HG03060 (cell line): ENCODE results near the gene MBP.

Experiments used
- ATAC-seq: cut with Tn5 transposase; IDR thresholded peaks from one replicate; pipeline ENCODE4 v1.9.1; 2021; ENCODE audit warnings: low read depth, moderate number of reproducible peaks; ENCODE audit not compliant: unreplicated experiment

MBP gene

DNA sequence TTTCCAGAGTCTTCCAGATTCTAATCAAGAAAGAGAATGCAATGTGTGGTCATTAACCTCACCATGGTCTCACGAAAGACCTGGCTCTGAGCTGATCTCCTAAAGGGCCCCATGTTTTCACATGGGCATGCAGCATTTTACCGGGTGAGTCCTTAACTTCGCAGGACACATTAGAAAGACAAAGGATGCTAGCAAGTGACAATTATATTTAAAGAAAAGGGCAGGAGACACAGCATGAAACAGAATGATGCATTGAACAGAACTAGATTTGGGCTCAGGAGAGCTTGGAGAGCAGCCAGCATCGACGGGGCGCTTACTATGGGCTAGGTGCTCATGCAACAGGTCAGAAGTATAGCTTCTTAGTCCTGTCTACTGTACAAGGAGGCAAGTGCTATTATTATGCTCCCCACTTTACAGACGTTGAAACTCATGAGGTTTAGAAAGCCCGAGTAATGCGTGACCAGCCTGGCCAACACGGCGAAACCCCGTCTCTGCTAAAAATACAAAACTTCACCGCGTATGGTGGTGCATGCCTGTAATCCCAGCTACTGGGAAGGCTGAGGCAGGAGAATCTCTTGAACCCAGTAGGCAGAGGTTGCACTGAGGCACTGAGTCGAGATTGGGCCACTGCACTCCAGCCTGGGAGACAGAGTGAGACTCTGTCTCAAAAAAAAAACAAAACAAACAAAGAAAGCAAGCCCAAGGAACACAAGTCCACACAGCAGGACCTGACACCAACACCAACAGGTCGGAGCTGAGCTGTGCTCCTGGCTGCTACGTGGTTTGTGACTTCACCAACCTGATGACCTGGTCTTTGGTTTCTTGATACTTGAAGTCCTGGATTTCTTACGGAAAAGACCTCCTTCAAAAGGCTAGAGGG lies 16.1 kb downstream of the MBP start:
- ATAC-seq: no peak

DNA sequence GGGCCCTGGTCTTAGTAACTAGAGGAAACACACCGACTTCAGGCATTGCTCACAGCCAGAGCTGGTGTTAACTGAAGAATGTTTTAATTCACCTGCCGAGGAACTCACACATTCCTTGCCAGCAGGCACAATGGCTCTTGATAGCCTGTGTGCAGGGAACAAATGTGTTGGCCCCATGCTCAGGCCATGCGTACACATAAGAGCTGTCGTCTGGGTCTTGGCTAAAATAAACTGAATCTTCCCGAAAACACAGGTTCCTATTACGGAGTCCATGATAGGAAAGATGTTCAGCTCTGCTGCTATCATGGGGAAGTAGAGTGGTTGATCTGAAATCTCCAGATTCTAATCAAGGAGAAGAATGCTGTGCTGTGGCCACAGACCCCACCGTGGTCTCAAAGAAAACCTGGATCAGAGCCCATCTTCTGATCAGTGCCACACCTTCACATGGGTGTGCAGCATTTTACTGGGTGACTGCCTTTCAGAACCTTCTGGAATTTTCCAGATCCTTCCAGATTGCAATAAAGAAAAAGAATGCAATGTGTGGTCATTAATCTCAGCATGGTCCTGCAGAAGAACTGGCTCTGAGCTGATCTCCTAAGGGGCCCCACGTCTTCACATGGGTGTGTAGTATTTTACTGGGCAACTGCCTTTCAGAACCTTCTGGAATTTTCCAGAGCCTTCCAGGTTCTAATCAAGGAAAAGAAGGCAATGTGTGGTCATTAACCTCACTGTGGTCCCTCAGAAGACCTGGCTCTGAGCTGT lies 17.2 kb downstream of the MBP start:
- ATAC-seq: peak; percentile 6

DNA sequence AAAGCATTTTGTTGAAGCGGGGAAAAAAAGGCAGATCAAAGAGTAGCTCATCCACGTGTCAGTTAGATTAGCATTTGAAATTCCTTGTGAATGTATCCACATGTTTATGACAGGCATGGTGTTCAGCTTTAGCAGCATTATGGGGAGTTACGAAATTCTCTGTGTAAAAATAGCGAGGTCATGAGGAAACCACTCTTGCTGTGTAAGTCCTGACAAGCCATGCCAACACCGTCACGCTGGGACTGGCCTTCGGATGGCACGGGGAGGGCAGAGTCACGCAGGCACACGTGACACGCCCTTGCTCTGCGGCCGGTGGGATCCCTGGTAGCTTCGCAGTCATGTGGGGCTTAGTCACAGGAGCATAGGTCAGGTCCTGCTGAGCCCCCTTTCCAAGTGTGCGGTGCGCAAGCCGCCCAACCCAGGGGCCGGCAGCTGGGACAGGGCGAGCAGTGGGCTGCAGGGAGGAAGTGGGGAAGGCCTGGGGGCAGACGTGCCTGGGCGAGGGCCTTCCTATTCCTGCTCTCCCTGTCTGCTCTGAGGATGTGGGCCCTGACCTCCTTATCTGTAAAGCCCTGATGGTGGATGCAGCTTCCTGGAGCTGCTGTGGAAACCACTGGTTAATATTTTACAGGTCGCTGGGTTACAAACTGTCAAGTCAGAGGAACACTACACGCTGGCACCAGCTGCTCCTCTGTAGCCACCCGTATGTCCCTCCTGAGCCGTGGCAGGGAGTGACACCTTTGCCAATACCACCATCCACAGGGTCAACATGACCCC lies 18.0 kb downstream of the MBP start:
- peak; percentile 90 for ATAC-seq

DNA sequence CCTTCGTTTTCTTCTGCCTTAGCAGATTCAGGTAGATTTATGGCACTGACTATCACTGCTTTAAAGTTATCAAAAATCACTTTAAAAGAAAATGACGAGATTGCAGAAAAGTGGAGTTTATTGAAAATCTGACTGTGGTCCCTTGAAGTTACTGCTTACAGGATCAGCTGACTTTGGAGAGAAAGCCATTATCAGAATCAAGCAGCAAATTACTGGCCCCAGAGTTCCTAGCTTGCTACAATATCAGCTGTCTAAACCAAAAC lies 18.5 kb downstream of the MBP start:
- ATAC-seq: no peak

DNA sequence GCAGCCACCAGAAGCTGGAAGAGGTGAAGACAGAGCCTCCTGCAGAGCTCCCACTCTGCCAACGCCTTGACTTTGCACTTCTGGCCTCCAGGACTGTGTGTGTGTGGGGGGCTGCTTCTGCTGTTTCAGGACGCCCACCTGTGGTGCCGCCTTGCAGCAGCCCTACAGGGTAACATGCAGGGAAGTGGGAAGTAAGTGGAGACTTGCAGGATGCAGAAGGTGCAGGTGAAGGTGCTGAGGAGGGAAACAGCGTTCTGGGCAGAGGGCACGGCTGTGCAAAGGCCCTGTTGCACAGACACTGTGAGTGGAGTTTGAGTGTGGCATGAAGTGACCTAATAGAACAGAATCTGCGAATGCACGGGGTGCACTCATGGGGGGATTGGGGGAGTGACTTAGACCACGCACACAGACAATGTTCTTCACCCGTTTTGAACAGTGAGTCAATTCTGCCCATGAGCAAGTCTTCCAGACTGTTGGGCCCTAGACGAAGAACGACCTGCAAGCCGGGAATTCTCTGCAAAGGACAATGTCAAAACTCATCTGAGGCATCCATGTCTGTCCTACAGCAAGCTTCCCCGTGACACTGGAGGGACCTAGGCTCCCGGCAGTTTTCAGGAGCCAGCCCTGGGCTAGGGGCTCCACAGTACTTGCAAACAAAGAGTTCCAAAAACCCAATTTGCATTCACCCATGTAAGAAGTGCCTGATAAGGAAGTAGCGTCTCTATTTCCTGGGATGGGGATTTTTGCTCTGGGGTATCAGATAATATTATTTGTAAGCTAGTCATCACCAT lies 19.0 kb downstream of the MBP start:
- ATAC-seq: no peak

DNA sequence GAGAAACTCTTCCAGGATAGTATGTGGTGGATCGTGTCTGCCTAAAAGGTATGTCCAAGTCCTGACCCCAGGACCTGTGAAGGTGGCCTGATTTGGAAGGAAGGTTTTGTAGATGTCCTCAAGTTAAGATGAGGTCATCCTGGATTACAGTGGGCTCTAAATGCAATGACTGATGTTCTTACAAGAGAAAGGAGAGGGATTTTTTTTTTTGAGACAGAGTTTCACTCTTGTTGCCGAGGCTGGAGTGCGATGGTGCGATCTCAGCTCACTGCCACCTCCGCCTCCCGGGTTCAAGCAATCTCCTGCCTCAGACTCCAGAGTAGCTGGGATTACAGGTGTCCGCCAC lies 19.9 kb downstream of the MBP start:
- ATAC-seq: no peak

DNA sequence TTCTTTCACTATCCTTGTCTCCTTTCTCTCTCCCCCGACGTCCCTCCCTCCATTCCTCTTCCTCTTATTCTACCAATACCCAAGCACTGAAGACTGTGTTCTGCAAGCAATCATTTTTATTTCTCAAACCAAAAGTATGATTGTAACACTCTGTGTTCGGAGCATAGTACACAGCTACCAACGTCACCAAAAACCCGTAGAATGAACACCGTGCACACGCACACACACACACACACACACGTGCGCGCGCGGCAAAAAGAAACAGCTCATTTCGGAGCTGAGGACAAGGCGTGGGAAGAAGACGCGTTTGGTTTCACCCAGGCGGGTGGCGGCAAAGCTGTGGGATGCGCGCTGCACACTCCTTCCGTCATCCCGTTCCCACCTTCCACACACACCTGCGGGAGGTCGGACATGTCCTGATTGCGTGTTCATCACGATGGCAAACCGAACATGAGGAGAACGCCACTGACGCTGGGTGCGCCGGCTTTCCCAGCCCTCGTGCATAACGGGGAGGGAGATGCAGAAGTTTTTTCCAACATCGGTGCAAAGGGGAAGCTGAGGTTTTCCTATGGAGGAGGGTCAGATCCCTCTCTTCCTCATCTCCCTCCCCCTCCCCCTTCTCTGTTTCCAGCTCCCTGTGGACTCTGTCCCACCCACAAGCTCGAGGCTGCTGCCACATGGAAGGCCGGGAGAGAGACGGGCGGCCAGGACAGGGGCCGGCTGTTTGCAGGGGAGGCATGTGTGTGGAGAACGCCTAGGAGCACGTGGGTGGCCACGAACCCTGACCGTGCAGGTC lies 20.4 kb downstream of the MBP start:
- ATAC-seq: no peak

DNA sequence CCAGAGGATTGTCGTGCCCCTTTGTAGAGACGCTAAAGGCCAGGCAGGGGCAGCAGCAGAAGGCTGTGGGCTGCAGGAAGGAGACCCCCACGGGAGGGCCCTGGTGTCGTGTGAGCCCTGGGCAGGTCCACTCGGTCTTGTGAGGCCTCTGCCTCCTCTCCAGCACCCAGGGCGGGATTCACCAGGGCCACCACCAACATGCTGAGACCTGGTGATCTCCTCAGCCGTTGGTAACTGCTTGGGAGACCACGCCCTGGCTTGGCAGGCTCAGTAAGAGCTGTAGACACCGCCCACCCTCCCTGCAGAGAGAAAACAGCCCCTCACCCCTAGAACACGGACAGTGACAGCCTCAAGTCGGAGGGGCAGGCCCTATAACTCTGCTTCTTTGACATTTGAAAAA lies 21.1 kb downstream of the MBP start:
- ATAC-seq: no peak

DNA sequence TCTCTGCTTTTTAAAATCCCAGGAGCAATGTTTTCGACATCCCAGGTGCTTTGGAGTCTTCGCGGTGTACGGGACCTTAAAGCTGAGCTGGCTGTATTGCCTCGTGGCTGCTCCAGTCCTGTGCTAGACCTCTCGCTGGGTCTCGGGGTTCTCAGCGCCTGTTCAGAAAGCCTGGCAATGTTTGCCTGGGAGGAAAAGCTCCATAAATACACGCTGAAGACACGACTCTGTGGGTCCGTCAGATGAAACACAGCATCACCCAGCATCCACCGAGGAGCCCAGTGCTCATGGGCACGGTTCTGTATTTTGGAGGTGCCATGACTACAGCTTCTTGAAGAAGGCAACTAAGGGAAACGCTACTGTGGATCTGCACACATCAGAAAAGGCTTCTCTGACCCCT lies 21.6 kb downstream of the MBP start:
- no peak for ATAC-seq

DNA sequence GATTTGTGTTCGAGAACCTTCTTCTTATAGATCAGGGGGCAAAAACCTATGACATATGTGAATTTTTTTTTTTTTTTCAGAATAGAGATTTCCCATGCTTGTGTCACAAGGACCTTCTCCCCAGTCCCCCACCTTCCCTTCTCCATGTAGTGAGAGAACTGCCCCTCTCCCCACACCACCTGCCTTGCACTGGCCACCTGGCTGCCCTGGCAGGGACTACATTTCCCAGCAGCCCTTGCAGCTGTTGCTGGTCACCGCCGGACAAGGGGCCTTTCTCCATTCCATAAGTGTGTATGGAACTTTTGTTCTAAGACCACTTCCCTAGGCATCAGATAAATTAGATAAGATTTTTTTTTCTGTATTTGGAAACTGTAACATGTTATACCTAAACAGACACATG lies 22.2 kb downstream of the MBP start:
- ATAC-seq: no peak

DNA sequence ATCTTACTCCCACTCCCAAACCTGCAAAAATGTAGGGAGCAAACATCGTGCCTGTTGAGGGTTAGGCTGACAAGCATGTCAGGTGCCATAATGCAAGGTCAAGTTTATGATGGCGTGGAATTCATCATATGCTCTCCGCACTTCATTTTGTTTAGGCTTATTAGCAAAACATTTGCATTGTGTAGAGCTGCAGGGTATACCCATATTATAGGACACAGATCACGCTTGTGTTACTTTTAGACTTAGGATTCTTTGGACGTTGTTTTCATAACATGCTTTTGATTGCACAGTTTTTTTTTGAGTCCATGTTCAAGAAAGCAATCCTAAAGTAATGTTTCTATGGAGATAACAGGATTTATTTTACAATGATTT lies 22.9 kb downstream of the MBP start:
- ATAC-seq: no peak

DNA sequence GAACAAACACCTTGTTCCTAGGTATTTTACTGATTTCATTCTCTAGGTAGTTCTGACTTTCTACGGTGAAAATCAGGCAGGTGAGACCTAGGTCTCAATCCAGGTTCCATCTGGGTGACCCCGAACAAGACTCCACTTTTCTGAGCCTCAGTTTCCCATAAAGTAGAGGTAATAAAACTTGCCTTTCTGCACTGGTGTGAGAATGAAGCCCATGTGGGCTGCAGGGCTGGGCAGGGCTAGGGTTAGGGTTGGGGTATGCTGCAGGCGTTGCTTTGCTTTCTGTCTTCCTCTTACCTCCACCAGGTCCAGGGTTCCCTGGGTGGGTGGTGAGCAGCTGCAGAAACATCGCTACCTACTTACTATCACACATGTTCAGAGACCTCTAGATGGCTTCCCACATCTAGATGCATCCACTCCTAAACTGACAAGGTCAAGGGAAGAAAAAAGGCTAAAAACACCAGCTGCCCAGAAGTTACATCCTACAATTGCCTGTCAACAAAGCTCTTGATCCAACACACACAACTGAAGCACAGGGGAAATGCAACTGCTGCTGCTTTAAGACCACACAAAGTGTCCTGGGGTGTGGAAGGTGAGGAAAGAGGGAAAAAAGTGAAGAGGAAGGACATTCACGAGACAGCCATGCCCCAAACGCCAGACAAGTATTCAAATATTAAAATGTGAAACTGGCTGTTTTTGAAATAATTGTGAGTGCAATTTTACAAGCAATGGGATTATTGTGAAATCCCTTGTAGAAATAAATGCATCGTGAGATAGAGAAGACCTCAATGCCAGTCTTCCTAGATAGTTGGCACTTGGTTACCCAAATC lies 23.5 kb downstream of the MBP start:
- no peak for ATAC-seq

DNA sequence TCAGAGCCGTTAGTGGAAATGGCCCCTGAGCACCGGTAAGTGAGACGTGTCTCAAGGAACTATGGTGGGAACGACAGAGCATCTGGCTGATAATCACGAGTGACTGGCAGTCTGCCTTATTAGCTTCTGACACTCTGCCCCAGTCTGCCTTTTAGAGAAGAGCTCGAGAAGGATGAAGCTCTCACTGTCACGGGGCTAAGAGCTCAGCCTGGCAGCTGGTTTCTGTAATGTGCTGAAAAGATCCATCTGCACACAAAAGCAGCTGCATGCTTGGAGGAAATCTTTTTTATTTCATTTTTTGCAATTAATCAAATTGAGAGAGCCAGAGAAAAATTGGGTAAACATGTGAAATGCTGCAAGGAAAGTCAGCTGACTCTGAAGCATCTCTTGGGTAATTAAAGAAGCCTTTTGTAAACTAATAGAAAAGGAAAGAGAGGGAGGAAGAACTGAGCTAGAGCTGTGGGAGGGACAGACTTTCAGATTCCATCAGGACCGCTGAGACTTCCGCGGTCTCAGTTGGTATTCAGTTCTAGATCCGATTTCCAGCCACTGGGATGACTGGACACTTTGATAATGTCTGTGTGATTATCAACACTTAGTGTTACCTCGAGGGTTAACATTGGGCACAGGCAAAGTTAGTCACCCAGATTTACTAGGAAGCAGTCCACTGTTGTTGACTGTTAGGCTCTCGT lies 24.4 kb downstream of the MBP start:
- ATAC-seq: peak; percentile 40

DNA sequence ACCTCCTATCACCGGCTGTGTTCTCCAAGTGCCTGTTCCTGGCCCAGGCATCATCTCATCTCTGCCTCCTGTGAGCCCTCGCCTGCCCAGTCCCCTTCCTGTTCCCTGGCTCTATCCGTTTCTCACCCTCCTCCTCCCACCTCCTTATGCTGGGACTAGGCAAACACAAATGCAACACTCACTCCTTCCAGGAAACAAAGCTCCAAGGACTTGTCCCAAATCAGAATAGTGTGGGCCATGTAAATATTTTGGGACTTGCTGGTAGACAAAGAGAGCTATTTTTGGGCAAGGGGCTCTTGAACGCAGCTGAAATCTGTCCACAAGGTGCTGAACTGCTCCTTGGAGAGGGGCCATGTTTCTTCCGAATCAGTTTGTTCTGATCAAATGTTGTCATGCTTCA lies 25.3 kb downstream of the MBP start:
- no peak for ATAC-seq

DNA sequence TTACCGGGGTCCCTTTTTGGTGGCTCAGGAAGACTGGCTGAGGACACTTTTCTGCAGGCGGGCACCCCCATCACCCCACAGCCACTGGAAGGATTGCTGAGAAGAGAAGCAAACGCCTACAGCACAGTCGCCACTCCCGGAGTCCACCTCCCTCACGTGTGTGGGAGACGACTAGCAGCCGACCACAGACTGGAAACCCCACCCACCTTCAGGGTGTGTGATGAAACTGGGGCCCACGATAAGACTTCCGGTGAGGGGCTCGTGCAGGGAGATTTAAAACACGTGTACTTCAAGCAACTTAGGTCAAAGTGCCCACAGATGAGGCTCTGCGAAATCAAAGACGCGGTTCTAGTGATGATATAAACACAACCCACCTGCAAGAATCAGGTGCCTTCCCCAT lies 26.3 kb downstream of the MBP start:
- ATAC-seq: no peak

DNA sequence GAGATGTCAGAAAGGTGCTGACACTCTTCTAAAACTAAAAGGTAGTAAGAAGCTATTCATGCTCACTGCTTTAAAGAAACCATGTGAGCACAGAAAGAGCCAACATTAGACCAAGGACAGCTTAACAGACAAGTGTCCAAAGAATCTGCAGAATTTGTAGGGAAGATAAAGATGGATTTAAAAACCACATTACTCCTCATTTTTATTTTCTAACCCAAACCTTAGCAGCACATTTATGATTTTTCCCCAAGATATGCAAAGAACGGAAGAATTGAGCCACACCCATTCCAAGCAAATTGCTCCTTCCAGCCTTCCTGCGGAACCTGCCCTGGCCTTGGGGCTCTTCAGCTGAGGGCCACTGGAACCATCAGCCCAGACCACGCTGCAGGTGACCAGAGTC lies 26.9 kb downstream of the MBP start:
- ATAC-seq: no peak

DNA sequence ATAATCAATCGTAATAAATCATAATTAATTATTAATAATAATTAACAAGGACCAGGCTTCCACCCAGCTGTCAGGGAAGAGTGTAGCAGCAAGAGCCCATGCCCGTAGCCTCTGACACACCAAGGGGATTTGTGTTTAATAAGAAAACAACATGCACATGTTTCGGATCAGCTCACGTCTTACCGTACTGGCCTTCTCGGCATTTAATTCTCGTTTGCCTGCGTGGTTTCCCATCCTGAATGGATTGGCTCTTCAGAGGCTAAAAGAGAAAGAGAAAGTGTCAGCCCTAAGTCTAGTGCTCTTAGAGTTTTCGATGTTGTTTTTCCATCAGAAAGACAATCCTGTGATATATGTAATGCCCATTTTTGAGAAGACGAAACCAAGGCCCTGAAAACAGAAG lies 27.6 kb downstream of the MBP start:
- no peak for ATAC-seq

DNA sequence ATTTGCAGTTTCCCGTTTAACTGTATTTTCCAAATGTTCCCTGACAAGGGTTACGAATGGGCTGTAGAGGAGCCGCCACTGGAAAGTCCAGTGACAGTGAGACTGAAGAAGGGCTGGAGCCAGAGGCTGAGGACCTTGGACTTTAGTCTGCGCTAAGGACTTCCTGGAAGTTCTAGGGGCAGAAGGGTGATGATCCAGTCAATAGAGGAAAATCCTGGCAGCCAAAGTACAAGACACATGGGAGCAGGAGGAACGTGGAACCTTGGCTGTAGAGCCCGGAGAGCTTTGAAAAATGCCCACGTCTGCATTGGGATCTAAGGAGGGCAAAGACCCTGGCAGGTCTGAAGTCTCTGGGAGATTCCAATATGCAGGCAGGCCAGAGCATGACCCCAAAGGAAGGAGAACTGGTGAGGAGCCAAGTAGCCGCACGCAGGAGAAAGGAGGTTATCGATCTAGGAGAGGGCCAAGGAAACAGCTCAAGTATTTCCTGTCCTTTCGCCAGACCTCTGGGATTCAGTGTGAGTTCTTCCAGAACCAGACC lies 28.5 kb downstream of the MBP start:
- ATAC-seq: no peak
